Heart right ventricle (tissue), 16 donors: ENCODE results near the gene ARHGAP6. TPM values are rescaled to one million over a fixed set of nuclear protein-coding genes. Genes with fewer than 3 reads are reported as not detected.

Source experiments
- ATAC-seq, 8 donors: fragments of 200-7000 bp; cut with Tn5 transposase; one replicate each; pipeline ENCODE4 v1.9.1; 2020; ENCODE audit warnings: mild to moderate bottlenecking in 8 of 8, moderate library complexity in 8 of 8, moderate number of reproducible peaks in 1 of 8
- DNase-seq, 2 donors: peaks; one replicate each; pipeline ENCODE4 v3.0.0-alpha.2; 2020
- H3K27ac ChIP-seq, 10 donors: fragments of 200-600 bp; sonication (generic) in 2 of 10; one replicate each; pipeline versions ENCODE4 v1.5.0 to v1.8.0; 2020 to 2022; ENCODE audit warnings: mild to moderate bottlenecking in 3 of 10
- H3K27me3 ChIP-seq, 7 donors: fragments of 200-600 bp; one replicate each; pipeline ENCODE4 v1.8.0; 2021 to 2022; ENCODE audit warnings: mild to moderate bottlenecking in 2 of 7
- H3K36me3 ChIP-seq, 9 donors: fragments of 200-600 bp; sonication (generic) in 1 of 9; one replicate each; pipeline versions ENCODE4 v1.5.0 to v1.8.0; 2020 to 2022; ENCODE audit warnings: mild to moderate bottlenecking in 2 of 9
- H3K4me1 ChIP-seq, 9 donors: fragments of 200-600 bp; sonication (generic) in 1 of 9; one replicate each; pipeline versions ENCODE4 v1.5.0 to v1.8.0; 2020 to 2022; ENCODE audit warnings: mild to moderate bottlenecking in 4 of 9
- H3K4me3 ChIP-seq, 10 donors: fragments of 200-600 bp; sonication (generic) in 2 of 10; one replicate each; pipeline versions ENCODE4 v1.5.0 to v1.8.0; 2020 to 2022; ENCODE audit warnings: mild to moderate bottlenecking in 7 of 10, moderate library complexity in 2 of 10
- H3K9me3 ChIP-seq, 11 donors: fragments of 200-600 bp in 10 of 11; sonication (generic) in 2 of 11; one replicate each; pipeline versions ENCODE4 v1.5.0 to v1.8.0; 2013 to 2022; ENCODE audit warnings: mild to moderate bottlenecking in 2 of 11, control low read depth in 1 of 11, moderate library complexity in 1 of 11
- WGBS, 2 donors: extraction: QIAGEN DNeasy Blood & Tissue Kit; methylation state at CpG; one replicate each; pipeline ENCODE4 v1.1.7; 2013; ENCODE audit warnings: inconsistent platforms in 1 of 2; 5-methylcytosine and 5-hydroxymethylcytosine counted together
- intact Hi-C, 10 donors: fragments of 100-400 bp; cut with DNase I; formaldehyde crosslinking; loops; one replicate each; pipeline versions ENCODE4 v1.11.1 to v1.14.2; 2022
- polyA plus RNA-seq, 2 donors: library from polyadenylated mRNA; stranded (reverse); fragments of 200-250 nt; gene quantifications; one replicate each; pipeline ENCODE4 v1.2.3, GENCODE V29; 2013
- total RNA-seq, 10 donors: library from RNA; stranded (reverse); fragmentation: NEBNext Ultra II Directional in 3 of 10; extraction: Animal tissue kit (Norgen Biotek cat#: 25700) in 3 of 10; gene quantifications; one replicate each; pipeline versions ENCODE4 v1.2.1 to v1.2.4, GENCODE V29; 2021 to 2023
- TF ChIP-seq, protein P1 (sequence below), 9 donors: fragments of 200-600 bp; sonication (generic) in 2 of 9; IDR thresholded peaks; one replicate each; pipeline versions ENCODE4 v1.5.0 to v1.8.0; 2021 to 2022; ENCODE audit warnings: antibody characterized with exemption in 9 of 9, mild to moderate bottlenecking in 5 of 9, moderate library complexity in 1 of 9
- donor health status: Arrhythmogenic right ventricular cardiomyopathy.
- donor health status: ischemic (EF 13 %, LVEDD 7.1; RV severe dilation, severe dysfunction).
- donor health status: healthy with polysubstance abuse.
- donor health status: DM: no; HTN: yes; CAD: no.
- donor health status: DM: no; HTN: no; CAD: no.
- donor health status: ischemic (EF 25% LVEDD 6.9; RV normal size, moderate dysfunction).
- donor health status: ischemic (EF 25% LVEDD 5.7; RV mildly dilated, moderate dysfunction).
- donor health status: healthy.
- donor health status: DM: yes; HTN: yes; CAD: no.
- donor health status: Ischemic cardiomyopathy.
- donor health status: ischemic (EF 35%, LVEDD 5.7; RV mildly dilated, moderate dysfunction).
- donor health status: nonischemic (EF 11% LVEDD 7.7; RV severe dilation, severe dysfunction).
- donor health status: DM: yes; HTN: yes; CAD: no.
- donor health status: PGD.
- donor health status: ischemic (EF 29% LVEDD 5.4; RV normal size, mild dysfunction).
- donor health status: nonischemic (EF 23%, LVEDD 6.1; RV moderate dilation, normal function).

Gene ARHGAP6
- total and polyA plus RNA-seq, 12 donors, result 1.6 to 6.0 (median 2.6) TPM

- 85 to 96% methylated on average over 1 of the region's 1 CpG for WGBS, 2 donors
- no peak overlapping the region for H3K27ac ChIP-seq
- no peak for ATAC-seq
- intact Hi-C loops, result no loop called here
- H3K4me3 ChIP-seq, result no peak overlapping the region
- H3K4me1 ChIP-seq, result no peaks in the 10 kb centered on the region
- peaks cover 0 to 12% (median 0%) of the 10 kb centered on the region in 7 donors for H3K27me3 ChIP-seq
- peaks cover 0 to 8% (median 0%) of the 10 kb centered on the region in 11 donors for H3K9me3 ChIP-seq
- TF ChIP-seq, protein P1, sequence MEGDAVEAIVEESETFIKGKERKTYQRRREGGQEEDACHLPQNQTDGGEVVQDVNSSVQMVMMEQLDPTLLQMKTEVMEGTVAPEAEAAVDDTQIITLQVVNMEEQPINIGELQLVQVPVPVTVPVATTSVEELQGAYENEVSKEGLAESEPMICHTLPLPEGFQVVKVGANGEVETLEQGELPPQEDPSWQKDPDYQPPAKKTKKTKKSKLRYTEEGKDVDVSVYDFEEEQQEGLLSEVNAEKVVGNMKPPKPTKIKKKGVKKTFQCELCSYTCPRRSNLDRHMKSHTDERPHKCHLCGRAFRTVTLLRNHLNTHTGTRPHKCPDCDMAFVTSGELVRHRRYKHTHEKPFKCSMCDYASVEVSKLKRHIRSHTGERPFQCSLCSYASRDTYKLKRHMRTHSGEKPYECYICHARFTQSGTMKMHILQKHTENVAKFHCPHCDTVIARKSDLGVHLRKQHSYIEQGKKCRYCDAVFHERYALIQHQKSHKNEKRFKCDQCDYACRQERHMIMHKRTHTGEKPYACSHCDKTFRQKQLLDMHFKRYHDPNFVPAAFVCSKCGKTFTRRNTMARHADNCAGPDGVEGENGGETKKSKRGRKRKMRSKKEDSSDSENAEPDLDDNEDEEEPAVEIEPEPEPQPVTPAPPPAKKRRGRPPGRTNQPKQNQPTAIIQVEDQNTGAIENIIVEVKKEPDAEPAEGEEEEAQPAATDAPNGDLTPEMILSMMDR (IDR thresholded peaks at IDR 0.05), result no peak
- no peaks in the 10 kb centered on the region for H3K36me3 ChIP-seq
- no peak for DNase-seq
These were observed 122.5 kb downstream of the ARHGAP6 start for GRCh38 chrX:11543249-11543648.

DNA sequence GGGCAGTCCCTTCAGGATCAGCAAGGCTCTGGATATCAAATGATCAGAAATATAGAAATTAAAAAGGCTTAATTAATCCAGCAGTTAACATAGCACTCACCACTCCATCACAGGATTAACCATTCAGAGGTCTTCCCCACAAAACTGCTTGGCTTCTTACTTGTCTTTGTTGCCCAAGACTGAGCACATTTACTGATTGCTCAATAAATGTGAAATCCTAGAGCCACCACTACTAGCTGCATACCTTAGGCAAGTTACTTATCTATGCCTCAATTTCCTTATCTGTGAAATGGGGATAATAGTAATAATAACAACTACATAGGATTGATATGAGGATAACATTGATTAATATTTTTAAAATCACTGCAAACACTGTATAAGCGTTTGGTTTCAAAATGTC, 124.2 kb downstream of the ARHGAP6 start:
- Histone ChIP-seq H3K36me3 (no peaks in the 10 kb centered on the region), H3K27ac (no peak overlapping the region), H3K4me3 (no peak overlapping the region), H3K9me3 (no peaks in the 10 kb centered on the region), H3K4me1 (no peaks in the 10 kb centered on the region), H3K27me3 (peaks cover 0 to 12% (median 0%) of the 10 kb centered on the region in 7 donors)
- DNase-seq (no peak), ATAC-seq (no peak)
- TF ChIP-seq, protein P1 (IDR thresholded peaks at IDR 0.05), result no peak
- 97 to 100% methylated on average over 1 of the region's 1 CpG for WGBS, 2 donors
- intact Hi-C loops, result no loop called here

DNA sequence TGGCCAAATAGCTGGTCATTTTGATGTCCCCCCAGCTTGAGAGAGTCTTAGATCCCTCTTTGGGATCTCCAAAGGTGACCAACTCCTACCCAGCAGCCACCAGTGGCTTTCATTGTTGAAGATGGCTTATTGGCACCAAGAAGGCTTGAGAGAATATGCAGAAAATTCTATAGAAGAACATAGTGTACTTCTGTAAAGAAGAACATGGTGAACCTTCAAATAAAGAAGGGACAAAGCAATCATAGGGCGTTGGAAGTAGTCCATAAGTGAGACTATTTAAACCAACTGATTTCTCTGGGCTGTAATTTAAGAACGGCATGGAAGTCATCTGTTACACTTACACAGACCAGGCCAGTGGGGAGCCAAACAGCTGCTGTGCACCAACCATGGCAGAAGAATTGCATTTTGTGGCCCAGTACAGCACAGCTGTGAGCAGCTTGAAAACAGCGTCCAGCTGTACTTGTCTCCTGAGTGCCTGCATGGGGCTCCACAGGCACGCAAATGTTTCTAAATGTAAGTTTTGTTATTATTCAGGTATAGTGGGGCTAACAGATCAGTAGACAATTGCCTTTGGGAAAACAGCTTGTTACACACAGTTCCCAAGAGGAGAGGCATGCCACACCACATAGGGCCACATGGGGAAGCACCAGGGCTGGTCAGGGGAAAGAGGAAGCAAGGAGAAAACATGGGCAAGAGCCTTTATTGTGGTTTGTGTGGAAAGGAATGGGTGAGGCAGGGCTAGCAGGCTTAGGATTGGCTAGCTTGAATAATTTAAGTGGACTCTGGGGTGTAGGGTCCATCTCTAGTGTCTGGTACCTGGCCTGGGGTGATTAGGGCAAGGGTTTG, 125.0 kb downstream of the ARHGAP6 start:
- H3K4me3 ChIP-seq, result no peak overlapping the region
- H3K4me1 ChIP-seq, result no peaks in the 10 kb centered on the region
- peak in 5 of 8 donors; percentile 17 to 87 (median 78) for ATAC-seq
- H3K27me3 ChIP-seq, result peaks cover 0 to 8% (median 0%) of the 10 kb centered on the region in 7 donors
- 79 to 84% methylated on average over 4 of the region's 4 CpGs for WGBS, 2 donors
- DNase-seq, result peak; percentile 3 to 12
- TF ChIP-seq, protein P1 (IDR thresholded peaks at IDR 0.05), result no peak
- no peaks in the 10 kb centered on the region for H3K36me3 ChIP-seq
- H3K9me3 ChIP-seq, result no peaks in the 10 kb centered on the region
- intact Hi-C loops, result no loop called here
- H3K27ac ChIP-seq, result no peak overlapping the region

GRCh38 chrX:11537141-11537540, 128.6 kb downstream of the ARHGAP6 start:
- Histone ChIP-seq H3K36me3 (no peaks in the 10 kb centered on the region), H3K27ac (no peak overlapping the region), H3K9me3 (no peaks in the 10 kb centered on the region), H3K4me1 (no peaks in the 10 kb centered on the region), H3K4me3 (no peak overlapping the region), H3K27me3 (peaks cover 0 to 5% (median 0%) of the 10 kb centered on the region in 7 donors)
- TF ChIP-seq, protein P1 (IDR thresholded peaks at IDR 0.05), result no peak
- DNase-seq, result no peak
- WGBS, 2 donors, result 60 to 69% methylated on average over 5 of the region's 5 CpGs
- intact Hi-C loops, result loop anchor here in 4 of 10 donors (5.0 to 10.0 kb wide), 4 partner anchors 185 to 392 kb away; no protein-coding TSS in a partner anchor
- ATAC-seq, result no peak
